GM06990 (cell line): ENCODE results near the gene CTU2.

ENCODE experiments used
- DNase-seq: peaks from one replicate; pipeline ENCODE4 v3.0.0-alpha.2; 2011; ENCODE audit not compliant: insufficient read length; ENCODE audit errors: extremely low read depth
- H3K27me3 ChIP-seq: replicated peaks from 2 replicates; pipeline ENCODE4 v1.6.0; 2011; ENCODE audit warnings: low read length; ENCODE audit not compliant: control insufficient read depth, insufficient read depth
- H3K36me3 ChIP-seq: 2 replicates; pipeline ENCODE4 v1.5.1; 2011; ENCODE audit warnings: low read length; ENCODE audit not compliant: control insufficient read depth, insufficient read depth
- H3K4me3 ChIP-seq: replicated peaks from 2 replicates; pipeline ENCODE4 v1.5.1; 2011; ENCODE audit warnings: low read depth, mild to moderate bottlenecking, control low read depth, low read length
- TF ChIP-seq, protein P1 (sequence below): IDR thresholded peaks from 2 replicates; pipeline ENCODE4 v1.5.1; 2011; ENCODE audit warnings: low read length, control low read depth, mild to moderate bottlenecking, inconsistent platforms; ENCODE audit not compliant: insufficient read depth, poor library complexity, severe bottlenecking

The CTU2 gene

GRCh38 chr16:88705076-88705684, 1.1 kb upstream of the CTU2 start:
- no peak for DNase-seq
- Histone ChIP-seq H3K36me3 (peaks cover 7% of the 10 kb centered on the region), H3K4me3 (peak overlapping the region; percentile 98), H3K27me3 (no peaks in the 10 kb centered on the region)
- TF ChIP-seq, protein P1, sequence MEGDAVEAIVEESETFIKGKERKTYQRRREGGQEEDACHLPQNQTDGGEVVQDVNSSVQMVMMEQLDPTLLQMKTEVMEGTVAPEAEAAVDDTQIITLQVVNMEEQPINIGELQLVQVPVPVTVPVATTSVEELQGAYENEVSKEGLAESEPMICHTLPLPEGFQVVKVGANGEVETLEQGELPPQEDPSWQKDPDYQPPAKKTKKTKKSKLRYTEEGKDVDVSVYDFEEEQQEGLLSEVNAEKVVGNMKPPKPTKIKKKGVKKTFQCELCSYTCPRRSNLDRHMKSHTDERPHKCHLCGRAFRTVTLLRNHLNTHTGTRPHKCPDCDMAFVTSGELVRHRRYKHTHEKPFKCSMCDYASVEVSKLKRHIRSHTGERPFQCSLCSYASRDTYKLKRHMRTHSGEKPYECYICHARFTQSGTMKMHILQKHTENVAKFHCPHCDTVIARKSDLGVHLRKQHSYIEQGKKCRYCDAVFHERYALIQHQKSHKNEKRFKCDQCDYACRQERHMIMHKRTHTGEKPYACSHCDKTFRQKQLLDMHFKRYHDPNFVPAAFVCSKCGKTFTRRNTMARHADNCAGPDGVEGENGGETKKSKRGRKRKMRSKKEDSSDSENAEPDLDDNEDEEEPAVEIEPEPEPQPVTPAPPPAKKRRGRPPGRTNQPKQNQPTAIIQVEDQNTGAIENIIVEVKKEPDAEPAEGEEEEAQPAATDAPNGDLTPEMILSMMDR = no peak

GRCh38 chr16:88705801-88706228, 488 bp upstream of the CTU2 start:
- TF ChIP-seq, protein P1 = no peak
- Histone ChIP-seq H3K4me3 (peak overlapping the region; percentile 98), H3K27me3 (no peaks in the 10 kb centered on the region), H3K36me3 (peaks cover 7% of the 10 kb centered on the region)
- DNase-seq = no peak

GRCh38 chr16:88706965-88707826, 893 bp downstream of the CTU2 start:
- no peak for DNase-seq
- TF ChIP-seq, protein P1 = no peak
- peak overlapping the region; percentile 98 for H3K4me3 ChIP-seq
- no peaks in the 10 kb centered on the region for H3K27me3 ChIP-seq
- peaks cover 7% of the 10 kb centered on the region for H3K36me3 ChIP-seq

DNA sequence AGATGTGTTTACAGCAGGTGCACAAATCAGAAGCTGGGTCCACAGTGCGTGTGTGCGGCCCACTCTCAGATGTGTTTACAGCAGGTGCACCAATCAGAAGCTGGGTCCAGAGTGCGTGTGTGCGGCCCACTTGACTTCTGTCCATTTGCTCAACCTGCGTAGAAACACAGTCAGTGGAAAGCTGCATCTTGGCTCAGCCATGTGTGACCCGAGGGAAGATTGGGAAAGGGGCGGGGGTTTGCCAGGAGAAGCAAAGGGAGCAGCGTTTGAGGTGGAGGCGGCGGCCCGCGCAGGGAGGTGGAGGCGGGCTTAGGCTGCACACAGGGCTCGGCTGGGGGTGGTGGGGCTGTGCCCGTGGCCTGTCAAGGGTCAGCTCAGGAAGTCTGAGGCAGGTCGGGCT, 4.3 kb downstream of the CTU2 start:
- DNase-seq = no peak
- H3K36me3 ChIP-seq = peaks cover 25% of the 10 kb centered on the region
- H3K27me3 ChIP-seq = no peaks in the 10 kb centered on the region
- H3K4me3 ChIP-seq = no peak overlapping the region
- TF ChIP-seq, protein P1 = no peak

GRCh38 chr16:88711750-88712340, 5.5 kb downstream of the CTU2 start:
- no peaks in the 10 kb centered on the region for H3K27me3 ChIP-seq
- H3K36me3 ChIP-seq = peaks cover 38% of the 10 kb centered on the region
- DNase-seq = no peak
- TF ChIP-seq, protein P1 = no peak
- H3K4me3 ChIP-seq = no peak overlapping the region
